Body of pancreas (tissue), 4 donors: ENCODE data around the gene ARHGEF4.

Source experiments
- POLR2A ChIP-seq, 3 donors: fragments of 450-650 bp; IDR thresholded peaks; one replicate each; pipeline ENCODE4 v1.6.1; 2016; ENCODE audit warnings: antibody characterized with exemption in 3 of 3, mild to moderate bottlenecking in 2 of 3
- TF ChIP-seq, protein P1 (sequence below), 7 experiments: fragments of 450-650 bp in 4 of 7; fragments of 200-600 bp in 3 of 7; sonication (generic) in 3 of 7; IDR thresholded peaks; one replicate each; pipeline ENCODE4 v1.5.1; 2016 to 2019; ENCODE audit warnings: antibody characterized with exemption in 7 of 7

DNA sequence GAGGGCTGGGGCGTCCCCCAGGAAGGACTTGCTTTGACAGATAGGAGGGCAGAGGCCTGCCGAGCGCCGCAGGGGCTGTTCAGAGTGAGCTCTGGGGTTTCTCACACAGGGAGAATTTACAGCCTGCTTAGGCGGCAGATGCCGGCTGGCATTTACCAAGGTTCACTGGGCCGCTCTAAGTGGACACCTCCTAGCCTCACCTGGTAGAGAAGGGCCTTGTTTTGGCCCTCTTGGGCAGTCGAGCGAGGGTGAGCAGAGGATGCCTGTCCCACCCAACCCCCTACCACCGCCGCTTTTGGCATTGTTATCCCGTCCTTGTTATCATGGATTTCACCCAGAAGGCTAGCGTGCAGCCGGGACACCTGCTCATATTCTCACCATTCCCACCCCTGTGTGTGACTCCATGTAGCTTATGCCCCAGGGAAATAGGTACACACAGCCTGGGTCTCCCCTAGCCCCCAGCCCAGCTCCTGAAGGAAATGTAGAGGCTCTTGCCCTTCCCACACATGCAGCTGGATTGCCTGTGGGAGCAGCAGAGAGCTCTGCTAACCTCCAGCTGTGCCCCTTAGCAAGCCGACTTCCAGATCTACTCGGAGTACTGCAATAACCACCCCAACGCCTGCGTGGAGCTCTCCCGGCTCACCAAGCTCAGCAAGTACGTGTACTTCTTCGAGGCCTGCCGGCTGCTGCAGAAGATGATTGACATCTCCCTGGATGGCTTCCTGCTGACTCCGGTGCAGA is 204.1 kb downstream of the ARHGEF4 start:
- TF ChIP-seq, protein P1, sequence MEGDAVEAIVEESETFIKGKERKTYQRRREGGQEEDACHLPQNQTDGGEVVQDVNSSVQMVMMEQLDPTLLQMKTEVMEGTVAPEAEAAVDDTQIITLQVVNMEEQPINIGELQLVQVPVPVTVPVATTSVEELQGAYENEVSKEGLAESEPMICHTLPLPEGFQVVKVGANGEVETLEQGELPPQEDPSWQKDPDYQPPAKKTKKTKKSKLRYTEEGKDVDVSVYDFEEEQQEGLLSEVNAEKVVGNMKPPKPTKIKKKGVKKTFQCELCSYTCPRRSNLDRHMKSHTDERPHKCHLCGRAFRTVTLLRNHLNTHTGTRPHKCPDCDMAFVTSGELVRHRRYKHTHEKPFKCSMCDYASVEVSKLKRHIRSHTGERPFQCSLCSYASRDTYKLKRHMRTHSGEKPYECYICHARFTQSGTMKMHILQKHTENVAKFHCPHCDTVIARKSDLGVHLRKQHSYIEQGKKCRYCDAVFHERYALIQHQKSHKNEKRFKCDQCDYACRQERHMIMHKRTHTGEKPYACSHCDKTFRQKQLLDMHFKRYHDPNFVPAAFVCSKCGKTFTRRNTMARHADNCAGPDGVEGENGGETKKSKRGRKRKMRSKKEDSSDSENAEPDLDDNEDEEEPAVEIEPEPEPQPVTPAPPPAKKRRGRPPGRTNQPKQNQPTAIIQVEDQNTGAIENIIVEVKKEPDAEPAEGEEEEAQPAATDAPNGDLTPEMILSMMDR (IDR thresholded peaks at IDR 0.05), result peak in 5 of 7 experiments; percentile 8 to 43 (median 27)
- peak in 1 of 3 donors; percentile 50 for TF ChIP-seq POLR2A (IDR thresholded peaks at IDR 0.05)
